CD4-positive, alpha-beta T cell treated with Interleukin-6 for 4 hours (primary cell): ENCODE data around the gene KRT77.
"Not testable (repeated sequence)": the region's sequence is repeated elsewhere in the genome, so short reads cannot be mapped to it uniquely, and the experiment has no call there.

ENCODE experiments used
- DNase-seq: peaks from one replicate; pipeline ENCODE4 v3.0.0-alpha.2; 2020; ENCODE audit warnings: mixed read lengths

The KRT77 gene

DNA sequence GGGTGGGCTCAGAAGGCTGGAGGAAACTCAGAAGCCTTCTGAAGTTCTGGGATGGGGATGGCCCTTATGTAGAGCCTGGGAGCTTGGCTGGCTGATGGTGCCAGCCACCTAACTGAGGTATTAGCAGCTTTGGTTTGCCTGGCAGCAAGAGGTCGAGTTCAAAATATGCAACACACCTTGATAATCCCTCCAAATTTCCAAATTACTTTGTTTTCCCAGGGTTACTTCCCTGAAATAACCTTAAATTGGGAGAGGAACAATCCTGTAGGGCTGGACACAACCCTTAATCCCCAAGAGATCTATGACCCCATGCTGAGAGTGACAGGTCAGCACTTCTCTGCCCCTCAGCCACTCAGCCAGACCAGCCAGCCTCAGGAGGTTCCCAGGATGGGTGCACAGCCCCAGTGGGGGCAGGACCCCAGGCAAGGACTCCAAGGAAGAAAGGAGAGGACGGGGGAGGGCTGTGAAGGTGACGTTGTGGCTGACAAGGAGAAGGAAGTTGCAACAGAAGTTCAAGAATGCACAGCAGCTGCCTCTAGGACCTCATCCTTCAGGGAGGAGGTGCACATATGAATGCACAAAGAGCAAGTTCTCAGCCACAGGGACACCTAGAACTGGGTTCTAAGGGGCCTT, 18.6 kb upstream of the KRT77 start:
- DNase-seq, result no peak

DNA sequence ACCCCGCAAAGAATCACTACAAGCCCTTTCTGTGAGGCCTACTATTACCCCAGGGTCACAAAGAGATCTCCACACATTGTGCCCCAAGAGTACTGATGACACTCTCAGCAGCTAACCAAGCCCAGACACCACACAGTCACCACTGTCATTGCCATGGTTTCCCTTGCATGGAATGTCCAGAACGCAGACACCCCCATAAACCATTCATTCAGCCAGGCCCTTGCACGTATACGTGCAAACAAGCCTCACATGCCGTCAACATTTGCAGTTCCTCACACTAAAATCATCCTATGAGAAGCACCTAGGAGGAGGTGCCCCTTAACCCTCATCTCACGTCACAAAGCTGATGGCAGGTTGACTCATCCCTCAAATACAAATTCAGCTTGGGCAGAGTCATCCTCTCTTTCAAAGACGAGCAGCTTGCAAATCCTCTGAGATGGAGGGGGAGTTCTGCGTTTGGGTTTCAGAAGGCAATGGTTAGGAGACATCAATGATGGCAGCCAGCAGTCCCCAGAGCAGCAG, 17.1 kb upstream of the KRT77 start:
- no peak for DNase-seq

DNA sequence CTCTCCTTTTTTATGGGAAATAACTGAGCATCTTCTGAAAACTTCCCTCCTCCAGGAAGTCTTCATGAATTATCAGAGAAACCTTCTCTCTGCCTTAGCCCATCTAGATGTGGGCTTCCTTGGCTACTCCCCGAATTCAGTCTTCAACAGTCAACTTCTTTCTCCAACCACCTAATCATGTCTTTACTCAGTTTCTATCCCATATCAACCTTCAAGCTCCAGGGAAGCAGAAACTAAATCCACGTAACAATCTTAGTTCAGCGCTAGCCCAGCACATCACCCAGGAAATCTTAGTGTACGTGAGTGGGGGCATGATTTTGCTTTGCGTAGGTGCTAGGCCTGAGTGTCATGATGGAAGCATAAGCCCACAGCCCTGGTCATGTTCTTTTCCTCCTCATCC, 12.7 kb upstream of the KRT77 start:
- DNase-seq, result no peak

DNA sequence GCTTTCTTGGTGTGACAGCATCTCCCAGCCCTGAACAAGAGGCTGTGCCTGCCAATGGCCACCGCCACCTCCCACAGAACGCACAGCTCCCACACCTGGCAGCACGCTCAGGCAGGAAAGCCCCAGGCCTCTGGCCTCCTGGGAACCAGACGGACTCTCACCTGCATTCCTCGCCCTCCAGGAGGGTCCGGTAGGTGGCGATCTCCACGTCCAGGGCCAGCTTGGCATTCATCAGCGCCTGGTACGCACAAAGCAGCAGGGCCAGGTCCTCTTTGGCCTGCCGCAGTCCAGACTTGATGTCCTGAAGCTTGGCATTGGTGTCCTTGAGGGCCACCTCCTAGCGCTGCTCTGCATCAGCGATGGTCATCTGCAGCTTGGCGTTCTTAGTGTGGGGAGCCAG, 12.1 kb upstream of the KRT77 start:
- DNase-seq, result no peak

DNA sequence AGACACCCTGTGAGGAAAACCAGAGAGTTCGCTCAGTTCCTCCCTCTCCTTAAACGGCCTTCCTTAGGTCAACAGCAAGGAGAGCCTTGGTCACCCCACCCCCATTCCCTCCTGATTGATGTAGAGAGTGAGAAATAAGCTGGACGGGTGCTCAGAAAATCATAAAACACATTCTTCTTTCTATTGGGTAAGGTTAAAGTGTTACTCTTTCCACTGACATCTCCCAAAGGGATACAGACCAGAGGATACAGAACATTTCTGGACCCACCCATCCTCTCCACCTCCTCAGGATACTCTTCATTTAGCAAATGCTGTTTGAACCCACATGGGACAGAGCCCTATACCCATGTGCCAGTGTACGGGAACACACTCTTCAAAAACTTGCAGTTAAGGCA, 11.6 kb upstream of the KRT77 start:
- no peak for DNase-seq

DNA sequence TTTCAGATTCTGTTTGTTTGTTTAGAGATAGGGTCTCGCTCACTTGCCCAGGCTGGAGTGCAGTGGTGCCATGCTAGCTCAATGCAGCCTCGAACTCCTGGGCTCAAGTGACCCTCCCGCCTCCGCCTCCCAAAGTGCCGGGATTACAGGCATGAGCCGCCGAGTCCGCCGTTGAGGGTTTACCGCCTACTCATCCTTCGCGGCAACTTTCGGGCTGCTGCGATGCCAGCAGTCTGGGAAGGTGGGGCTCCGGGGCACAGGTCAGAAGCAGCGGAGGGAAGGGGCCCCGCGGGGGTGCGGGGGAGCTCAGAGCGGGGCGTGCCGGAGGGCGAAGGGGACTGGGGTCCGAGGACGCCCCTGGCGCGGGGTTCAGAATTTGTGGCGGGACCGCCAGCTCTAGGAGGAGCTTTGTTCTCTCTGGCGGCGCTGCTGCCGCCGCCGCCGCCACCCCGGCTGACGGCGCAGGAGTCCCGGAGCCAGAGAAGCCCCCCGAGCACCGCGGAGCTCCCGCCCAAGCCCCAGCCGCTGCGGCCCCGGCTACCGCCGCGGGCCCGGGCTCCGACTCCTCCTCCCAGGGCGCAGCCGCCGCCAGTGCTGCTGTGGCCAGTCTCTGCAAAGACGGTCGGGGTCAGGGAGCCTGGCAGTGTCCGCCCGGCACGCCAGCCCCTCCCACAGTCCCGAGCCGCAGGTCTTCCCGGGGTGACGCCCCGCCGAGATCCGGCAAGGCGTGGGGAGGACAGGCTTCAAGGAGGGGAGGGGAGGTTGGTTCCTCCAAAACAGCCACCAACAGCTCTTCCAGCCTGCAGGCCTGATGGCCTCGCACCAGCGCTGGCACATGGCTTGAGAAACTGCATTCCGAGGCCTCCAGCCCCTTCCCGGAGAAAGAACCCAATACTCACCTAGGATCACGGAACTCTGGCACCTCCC, 10.9 kb upstream of the KRT77 start:
- DNase-seq, result peak; percentile 41

DNA sequence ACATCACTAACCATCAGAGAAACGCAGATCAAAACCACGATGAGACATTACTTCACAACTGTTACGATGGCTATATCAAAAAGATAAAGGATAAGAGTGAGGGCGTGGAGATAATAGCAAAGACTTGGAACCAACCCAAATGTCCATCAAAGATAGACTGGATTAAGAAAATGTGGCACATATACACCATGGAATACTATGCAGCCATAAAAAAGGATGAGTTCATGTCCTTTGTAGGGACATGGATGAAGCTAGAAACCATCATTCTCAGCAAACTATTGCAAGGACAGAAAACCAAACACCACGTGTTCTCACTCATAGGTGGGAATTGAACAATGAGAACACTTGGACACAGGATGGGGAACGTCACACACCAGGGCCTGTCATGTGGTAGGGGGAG, 8.8 kb upstream of the KRT77 start:
- DNase-seq, result not testable (repeated sequence)

DNA sequence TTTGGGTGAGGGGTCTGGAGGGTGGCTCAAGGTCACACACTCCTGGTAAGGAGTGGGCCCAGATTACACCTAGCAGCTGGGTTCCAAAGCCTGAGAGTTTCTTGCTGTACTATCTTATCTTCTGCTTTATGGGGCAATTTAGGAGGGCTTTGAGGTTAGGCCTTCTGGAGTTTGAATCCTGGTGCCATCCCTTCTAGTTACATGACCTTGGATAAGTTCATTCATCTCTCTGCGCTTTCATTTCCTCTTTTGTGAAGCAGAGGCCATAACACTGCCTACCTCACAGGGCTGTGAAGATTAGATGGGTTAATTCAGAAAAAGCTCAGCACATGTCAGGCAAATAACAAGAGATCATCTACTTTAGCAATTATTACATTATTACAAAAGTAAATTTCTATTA, 7.4 kb upstream of the KRT77 start:
- no peak for DNase-seq

DNA sequence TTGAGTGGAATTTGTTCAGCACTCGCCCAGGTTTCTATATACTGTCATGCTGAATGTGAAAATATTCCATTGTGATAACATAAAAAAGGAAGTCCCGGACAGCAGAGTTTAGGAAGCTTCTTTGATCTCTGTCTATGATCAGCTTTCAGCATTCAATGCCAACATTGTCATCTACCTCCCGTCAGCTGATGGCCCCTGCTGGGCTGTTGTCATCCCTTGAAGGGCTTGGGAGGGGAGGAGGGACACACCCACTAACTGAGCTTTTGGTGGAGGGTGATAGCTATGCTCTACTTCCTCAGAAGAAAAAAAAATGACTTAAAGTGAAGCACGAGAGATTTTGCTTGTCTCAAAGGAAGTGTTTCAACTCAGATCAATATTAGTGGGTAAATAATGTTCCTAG, 4.7 kb upstream of the KRT77 start:
- peak; percentile 47 for DNase-seq

DNA sequence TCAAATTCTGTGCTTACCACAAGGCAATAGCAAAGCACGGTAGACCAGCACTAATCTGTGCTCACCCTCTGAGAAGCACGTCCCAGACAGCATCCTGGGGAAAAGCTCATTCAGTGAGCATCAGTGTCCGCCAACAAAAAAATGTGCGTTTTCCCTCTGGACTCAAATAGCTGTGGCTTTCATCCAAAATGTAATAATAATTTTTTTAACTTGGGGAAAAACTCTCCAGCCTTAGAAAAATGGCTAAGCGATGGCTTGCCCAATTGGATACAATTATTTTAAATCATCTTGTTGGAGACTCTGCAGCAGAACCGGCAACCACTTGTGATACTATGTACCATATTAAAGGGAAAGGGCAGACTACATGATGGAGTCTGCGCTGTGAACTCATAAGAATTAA, 1.1 kb upstream of the KRT77 start:
- DNase-seq, result no peak

DNA sequence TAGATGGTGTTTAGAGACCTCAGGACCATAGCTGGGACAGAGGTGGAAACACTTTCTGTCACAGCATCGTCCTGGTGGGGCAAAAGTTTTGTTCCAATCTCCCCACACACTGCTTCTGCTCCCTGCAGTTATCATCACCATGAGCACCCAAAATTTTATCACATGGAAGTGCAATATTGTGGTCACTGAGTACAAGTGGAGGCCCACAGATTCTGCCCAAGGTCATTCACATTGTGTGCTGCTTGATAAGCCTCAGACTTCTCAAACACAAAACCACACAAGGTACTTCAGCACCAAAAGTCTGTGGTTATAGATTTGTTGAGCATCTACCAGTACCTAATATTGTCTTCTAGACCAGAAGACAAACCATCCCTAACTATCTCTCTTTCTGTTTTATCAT, 554 bp upstream of the KRT77 start:
- no peak for DNase-seq

DNA sequence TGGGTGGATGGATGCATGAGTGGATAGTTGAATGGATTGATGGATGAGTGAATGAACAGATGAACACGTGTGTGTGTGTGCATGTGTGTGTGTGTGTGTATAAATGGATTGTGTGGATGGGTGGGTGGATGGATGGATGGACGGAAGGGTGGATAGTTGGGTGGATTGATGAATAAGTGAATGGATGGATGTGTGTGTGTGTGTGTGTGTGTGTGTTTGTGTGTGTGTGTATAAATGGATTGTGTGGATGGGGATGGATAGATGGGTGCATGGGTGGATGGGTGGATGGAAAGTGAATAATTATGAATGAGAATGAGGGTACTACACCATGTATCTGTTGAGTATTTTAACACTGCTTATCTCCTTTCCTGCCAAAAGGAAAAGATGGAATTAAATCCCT, 986 bp downstream of the KRT77 start:
- no peak for DNase-seq

DNA sequence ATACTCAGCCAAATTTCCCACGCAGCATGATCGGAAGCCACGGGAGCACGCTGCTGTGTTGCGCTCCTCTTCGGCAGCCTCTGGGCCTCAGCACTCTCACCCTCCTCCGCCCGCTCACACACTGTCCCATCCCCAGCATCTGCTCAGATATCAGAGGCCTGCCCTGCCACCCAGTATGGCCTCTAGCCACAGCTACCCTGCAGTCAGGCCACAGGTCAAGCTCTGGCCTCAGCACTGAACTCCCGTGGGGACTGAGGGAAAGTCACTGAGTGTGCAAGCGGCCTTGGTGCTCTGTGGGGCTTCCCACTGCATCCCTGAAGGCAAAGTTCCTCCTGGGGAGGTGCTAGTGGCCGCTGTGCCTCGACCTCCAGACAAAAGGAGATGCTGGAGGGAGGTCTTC, 2.0 kb downstream of the KRT77 start:
- DNase-seq, result no peak

DNA sequence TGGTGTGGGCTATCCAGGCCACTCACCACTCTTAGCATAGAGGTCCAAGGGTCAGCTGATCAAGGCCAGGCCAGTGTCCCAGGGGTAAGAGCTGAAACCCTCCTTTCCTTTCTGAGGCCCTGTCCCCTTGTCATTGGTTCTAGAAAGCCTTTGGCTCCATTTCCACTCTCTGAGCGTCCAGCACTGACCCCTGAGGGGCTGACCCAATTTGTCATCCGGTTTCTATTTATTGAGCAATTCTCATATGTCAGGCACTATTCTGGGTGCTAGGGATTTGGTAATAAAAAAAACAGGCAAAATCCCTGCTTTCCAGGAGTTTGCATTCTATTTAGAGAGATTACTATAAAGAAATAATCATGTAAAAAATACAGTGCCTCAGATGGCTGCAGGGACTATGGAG, 3.4 kb downstream of the KRT77 start:
- DNase-seq, result no peak

DNA sequence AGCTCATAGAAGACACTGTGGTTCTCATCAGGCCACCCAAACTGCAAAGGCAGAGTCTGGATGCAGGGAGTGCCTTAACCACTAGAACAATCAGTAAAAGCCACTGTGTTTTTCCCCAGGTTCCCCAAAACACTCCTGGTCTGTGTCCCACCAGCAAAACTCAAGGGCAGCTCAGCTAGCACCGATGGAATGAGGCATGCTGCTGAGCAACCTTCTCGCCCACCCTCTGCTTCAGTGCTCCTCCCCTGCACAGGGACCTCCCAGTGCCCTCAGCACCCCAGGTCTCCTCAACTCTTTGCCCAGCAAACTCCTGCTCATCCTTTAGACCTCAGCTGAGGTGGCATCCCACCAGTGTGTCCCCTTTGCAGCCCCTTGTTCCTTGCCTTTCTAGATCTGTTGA, 4.0 kb downstream of the KRT77 start:
- no peak for DNase-seq

DNA sequence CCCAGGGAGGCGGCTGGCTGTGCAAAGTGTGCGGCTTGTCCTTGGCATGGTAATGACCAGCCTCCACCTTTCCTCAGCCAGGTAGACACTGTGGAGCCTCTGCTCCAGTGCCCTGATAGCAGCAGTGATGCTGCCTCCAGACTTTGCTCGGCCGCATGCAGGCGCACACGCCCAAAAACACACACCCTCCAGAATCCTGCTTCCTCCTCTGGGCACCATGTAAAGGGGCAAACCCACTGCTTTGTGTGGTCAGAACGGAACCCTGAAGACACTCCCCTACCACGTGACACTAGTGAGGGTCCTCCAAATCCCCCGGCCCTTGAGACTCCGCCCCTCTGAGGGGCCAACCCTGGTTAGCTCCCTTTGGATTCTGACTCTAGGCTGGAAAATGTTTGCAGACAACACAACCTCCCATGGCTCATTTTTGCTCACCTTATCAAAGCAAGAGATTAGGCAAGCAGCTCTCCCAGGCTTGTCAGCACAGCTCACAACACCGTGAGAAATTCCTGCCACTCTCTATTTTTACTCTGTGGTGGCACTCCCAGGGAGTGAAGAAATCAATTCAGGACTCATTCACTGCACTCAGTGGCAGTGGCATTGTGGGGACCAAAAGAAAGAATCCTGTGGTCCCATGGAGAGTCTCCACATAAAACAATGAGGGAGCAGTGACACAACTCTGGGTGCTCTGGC, 4.5 kb downstream of the KRT77 start:
- no peak for DNase-seq

DNA sequence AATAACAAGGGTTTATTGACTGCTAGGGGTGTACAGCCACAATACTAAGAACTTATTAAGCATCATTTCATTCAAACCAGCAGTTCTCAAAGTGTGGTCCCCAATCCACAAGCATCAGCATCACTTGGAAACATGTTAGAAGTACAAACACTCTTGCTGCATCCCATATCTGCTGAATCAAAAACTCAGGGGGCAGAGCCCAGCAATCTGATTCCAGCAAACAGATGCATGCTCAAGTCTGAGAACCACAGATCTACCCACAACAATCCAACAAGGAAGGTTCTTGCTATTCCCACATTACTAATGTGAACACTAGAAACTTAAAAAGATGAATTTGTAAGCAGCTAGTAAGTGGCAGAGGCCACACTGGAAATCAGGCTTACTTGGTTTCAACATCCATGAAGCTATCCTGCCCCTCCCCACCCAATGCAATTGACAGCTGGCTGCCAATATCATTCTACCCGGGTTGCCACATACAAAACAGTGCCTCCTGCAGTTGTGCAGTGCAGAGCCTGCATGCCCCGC, 6.2 kb downstream of the KRT77 start:
- no peak for DNase-seq

DNA sequence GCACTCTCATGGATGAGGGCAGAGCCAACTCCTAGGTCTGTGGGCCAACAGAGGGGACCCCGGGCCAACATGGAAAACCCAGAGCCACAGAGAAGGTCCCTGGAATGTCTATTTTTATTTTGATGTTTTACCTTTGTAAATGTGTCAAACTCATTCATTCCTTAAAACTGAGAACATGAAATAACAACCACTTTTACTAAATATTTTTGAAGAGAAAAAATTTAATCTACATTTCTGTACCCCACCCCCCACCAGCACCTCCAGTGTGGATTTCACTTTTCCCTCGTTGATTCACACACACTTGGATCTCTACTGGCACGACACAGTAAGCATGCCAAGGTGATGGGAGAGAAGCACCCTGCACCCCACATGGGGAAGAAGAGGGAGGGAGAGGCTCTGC, 6.7 kb downstream of the KRT77 start:
- DNase-seq, result no peak

DNA sequence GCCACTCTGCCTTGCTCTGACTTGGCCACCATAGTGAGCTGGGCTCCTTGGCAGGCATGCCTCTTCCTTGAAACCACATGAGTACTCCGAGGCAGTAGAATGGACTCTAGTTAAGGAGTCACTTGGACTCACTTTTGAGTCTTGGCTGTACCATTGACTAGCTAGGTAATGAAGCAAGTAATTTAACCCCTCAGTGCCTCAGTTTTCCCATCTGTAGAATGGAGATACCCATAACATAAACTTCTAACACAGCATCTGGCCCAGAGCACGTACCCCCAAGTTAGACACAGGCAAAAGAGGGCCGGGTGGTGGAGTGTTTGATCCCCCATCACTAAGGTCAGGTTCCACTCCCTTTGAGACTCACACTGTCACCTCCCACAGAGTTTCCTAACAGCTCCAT, 8.3 kb downstream of the KRT77 start:
- DNase-seq, result no peak

DNA sequence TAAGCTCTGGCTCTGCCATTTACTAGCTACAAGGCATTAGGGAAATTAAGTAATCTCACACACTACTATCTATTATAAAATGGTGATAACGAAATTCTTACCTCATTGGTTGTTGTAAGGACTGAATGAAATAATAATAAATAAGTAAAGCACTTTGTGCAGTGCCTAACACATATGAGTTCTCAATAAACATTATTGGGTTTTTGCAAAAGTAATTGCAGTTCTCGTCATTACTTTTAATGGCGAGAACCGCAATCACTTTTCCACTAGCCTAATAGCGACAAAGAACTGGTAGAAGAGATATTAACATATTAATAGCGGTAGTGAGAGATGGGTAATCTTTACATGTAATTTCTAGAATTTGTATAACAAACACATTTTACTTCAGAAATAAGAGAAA, 9.2 kb downstream of the KRT77 start:
- DNase-seq, result no peak

DNA sequence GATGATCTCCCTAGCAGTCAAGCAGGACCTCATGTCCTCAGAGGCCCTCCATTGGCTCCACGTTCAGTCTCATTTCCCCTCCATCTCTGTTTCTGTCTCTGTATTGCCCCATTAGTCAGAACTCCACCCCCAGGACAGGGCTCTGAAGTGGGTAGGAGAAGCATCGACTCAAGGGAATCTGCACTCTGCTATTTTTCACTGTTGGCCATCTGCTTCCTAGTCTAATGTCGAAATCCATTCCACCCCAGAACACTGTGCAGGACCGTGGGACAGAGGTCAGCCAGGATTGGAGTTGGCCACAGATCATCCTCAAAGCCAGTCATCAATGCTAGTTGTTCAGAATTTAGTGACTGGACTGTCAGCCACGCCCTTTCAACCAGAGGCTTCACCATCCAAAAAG, 10.1 kb downstream of the KRT77 start:
- DNase-seq, result no peak

DNA sequence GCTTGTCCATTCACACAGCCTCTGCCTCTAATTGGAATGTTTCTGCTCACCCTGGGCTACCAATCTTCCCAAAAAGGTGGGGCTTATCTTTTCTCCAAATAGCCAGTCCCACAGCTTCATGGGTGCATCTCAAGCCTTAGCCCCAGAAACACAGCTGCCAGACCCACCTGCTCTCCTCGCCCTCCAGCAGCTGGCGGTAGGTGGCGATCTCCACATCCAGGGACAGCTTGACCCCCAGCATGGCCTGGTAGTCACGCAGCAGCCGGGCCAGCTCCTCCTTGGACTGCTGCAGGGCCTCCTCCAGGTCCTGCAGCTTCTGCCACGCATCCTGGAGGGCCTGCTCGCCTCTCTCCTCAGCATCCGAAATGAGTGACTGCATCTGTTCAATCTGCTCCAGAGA, 11.1 kb downstream of the KRT77 start:
- DNase-seq, result no peak

DNA sequence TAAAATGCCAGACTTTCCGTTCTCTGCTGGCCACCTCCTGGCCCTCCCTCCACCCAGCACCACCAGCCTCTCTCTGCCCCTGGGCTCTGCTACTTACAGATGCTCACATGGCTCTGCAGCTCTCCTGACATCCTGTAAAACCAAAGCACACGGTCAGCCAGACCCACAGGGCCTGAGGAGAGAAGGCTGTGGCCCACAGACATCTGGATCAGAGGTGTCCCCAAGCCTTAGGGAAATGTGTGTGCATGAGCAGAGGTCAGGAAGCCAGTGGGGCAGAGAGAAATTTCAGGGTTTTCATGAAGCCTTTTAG, 11.5 kb downstream of the KRT77 start:
- no peak for DNase-seq
